Thoracic aorta (tissue), 2 donors: ENCODE measurements around the gene POLN. TPM values are rescaled to one million over a fixed set of nuclear protein-coding genes. Genes with fewer than 3 reads are reported as not detected.

ENCODE experiments used
- ATAC-seq: fragments of 150-250 bp; one replicate; pipeline ENCODE4 v1.8.0; 2017; ENCODE audit warnings: low read depth; ENCODE audit not compliant: insufficient number of reproducible peaks, low FRiP score
- DNase-seq: peaks from one replicate; pipeline ENCODE4 v3.0.0-alpha.2; 2020; ENCODE audit warnings: low spot score
- H3K27ac ChIP-seq, 2 donors: fragments of 200-600 bp; sonication (generic); 1 replicate in 1 of 2; 2 replicates in 1 of 2; pipeline ENCODE4 v1.5.1; 2016; ENCODE audit warnings: mild to moderate bottlenecking in 2 of 2, moderate library complexity in 2 of 2
- H3K27me3 ChIP-seq: fragments of 200-600 bp; sonication (generic); replicated peaks from 2 replicates; pipeline ENCODE4 v1.6.0; 2016; ENCODE audit warnings: mild to moderate bottlenecking; ENCODE audit not compliant: insufficient read depth
- H3K36me3 ChIP-seq: fragments of 200-600 bp; sonication (generic); one replicate; pipeline ENCODE4 v1.5.1; 2016
- H3K4me1 ChIP-seq, 2 donors: fragments of 200-600 bp; sonication (generic); 1 replicate in 1 of 2; 2 replicates in 1 of 2; pipeline versions ENCODE4 v1.5.1 to v1.6.0; 2016; ENCODE audit warnings: low read depth in 2 of 2, mild to moderate bottlenecking in 1 of 2; ENCODE audit not compliant: control insufficient read depth in 1 of 2
- H3K4me3 ChIP-seq: fragments of 200-600 bp; sonication (generic); 2 replicates; pipeline ENCODE4 v1.5.1; 2016; ENCODE audit warnings: mild to moderate bottlenecking
- H3K9me3 ChIP-seq: fragments of 200-600 bp; sonication (generic); 2 replicates; pipeline ENCODE4 v1.5.1; 2016
- total RNA-seq, 2 donors: library from RNA; depleted of rRNA; stranded (reverse); fragments of >200 nt; gene quantifications; one replicate each; pipeline versions ENCODE4 v1.1.0 to v1.2.3, GENCODE V29; 2016
- TF ChIP-seq, protein P1 (sequence below): fragments of 200-600 bp; sonication (generic); IDR thresholded peaks from one replicate; pipeline ENCODE4 v1.5.1; 2019; ENCODE audit warnings: antibody characterized with exemption

Gene POLN
- total RNA-seq, 2 donors from 2014 or later: 3.2 to 3.5 TPM

DNA sequence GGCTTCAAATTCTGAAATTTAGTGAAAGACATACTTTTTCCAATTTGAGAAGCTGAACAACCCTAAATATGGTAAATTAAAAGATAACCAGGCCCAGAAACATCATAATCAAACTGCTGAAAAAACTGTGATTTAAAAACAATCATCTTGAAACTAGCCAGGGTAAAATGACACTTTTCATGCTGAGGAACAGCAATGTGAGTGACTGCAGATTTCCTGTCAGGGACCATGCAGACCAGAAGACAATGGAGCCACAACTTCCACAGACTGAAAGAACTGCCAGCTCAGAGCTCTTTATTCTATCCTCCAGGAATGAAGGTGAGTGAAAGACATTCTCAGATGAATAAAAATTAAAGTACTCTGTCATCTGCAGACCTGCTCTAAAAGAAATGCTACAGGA, 109.5 kb downstream of the POLN start:
- Histone ChIP-seq H3K4me3 (no peak overlapping the region), H3K27me3 (no peaks in the 10 kb centered on the region), H3K4me1 (no peaks in the 10 kb centered on the region), H3K27ac (no peak overlapping the region), H3K9me3 (peaks cover 15% of the 10 kb centered on the region), H3K36me3 (no peaks in the 10 kb centered on the region)
- no peak for DNase-seq
- TF ChIP-seq, protein P1, sequence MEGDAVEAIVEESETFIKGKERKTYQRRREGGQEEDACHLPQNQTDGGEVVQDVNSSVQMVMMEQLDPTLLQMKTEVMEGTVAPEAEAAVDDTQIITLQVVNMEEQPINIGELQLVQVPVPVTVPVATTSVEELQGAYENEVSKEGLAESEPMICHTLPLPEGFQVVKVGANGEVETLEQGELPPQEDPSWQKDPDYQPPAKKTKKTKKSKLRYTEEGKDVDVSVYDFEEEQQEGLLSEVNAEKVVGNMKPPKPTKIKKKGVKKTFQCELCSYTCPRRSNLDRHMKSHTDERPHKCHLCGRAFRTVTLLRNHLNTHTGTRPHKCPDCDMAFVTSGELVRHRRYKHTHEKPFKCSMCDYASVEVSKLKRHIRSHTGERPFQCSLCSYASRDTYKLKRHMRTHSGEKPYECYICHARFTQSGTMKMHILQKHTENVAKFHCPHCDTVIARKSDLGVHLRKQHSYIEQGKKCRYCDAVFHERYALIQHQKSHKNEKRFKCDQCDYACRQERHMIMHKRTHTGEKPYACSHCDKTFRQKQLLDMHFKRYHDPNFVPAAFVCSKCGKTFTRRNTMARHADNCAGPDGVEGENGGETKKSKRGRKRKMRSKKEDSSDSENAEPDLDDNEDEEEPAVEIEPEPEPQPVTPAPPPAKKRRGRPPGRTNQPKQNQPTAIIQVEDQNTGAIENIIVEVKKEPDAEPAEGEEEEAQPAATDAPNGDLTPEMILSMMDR: no peak
- ATAC-seq: no peak

DNA sequence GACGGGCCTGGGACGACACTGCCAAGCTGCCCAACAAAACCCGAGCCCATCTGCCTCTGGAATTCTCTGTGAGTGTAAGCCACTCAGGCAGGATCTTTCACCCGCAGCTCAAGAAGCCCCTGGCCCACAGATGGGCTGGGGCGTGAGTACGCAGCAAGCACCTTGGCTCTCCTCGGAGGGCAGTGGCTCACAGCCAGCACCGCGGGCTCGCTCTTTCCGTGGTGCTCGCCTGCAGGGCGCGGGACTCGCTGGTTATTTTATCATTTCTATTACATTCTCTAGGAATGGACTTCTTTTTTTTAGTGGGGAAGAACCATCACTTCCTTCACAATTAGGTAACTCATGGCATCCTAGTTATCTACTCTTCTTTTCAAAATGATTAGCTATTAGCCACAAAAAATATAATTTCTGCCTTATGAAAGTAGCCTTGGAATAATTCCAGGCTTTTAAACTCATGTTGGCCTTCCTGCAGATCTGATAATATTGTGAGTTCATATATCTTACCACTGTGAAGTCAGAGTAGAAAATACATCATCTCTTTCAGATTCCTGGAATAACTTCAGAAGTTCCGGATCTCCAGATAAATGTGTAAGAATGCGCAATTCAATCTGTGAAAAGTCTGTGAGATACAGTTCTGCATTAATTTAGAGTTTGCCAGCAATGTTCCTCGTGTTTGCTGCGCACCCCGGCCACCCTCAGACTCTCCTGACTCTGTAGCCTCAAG, 114.2 kb downstream of the POLN start:
- H3K27me3 ChIP-seq: no peaks in the 10 kb centered on the region
- TF ChIP-seq, protein P1: no peak
- H3K27ac ChIP-seq: no peak overlapping the region
- no peaks in the 10 kb centered on the region for H3K4me1 ChIP-seq
- ATAC-seq: no peak
- peaks cover 11% of the 10 kb centered on the region for H3K9me3 ChIP-seq
- DNase-seq: no peak
- H3K4me3 ChIP-seq: no peak overlapping the region
- H3K36me3 ChIP-seq: no peaks in the 10 kb centered on the region

GRCh38 chr4:2126309-2127043, 115.4 kb downstream of the POLN start:
- no peaks in the 10 kb centered on the region for H3K9me3 ChIP-seq
- ATAC-seq (no peak), DNase-seq (no peak)
- TF ChIP-seq, protein P1: no peak
- no peak overlapping the region for H3K27ac ChIP-seq
- H3K4me3 ChIP-seq: no peak overlapping the region
- H3K36me3 ChIP-seq: no peaks in the 10 kb centered on the region
- H3K27me3 ChIP-seq: no peaks in the 10 kb centered on the region
- H3K4me1 ChIP-seq: no peaks in the 10 kb centered on the region

DNA sequence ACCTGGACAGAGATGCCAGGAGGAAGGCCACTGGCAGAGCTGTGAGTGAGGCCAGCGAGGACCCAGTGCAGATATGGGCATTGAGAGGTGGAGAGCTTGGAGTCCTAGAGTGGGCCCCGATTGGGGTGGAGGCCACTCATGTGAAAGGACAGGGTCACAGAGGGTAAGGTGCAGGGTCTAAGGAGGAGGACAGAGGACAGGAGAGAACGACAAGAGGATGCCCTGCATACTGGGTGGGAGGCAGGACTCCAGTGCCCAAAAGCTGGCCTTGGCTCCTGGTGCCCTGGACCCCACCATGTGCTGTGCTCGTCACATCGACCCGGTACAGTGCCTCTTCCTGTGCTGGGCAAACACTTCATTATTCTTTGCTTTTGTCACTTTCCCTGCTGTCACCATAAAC, 116.1 kb downstream of the POLN start:
- no peaks in the 10 kb centered on the region for H3K9me3 ChIP-seq
- TF ChIP-seq, protein P1: no peak
- H3K27me3 ChIP-seq: no peaks in the 10 kb centered on the region
- no peaks in the 10 kb centered on the region for H3K4me1 ChIP-seq
- no peak overlapping the region for H3K27ac ChIP-seq
- DNase-seq: no peak
- no peak for ATAC-seq
- H3K36me3 ChIP-seq: no peaks in the 10 kb centered on the region
- H3K4me3 ChIP-seq: no peak overlapping the region

GRCh38 chr4:2125023-2125422, 116.9 kb downstream of the POLN start:
- H3K36me3 ChIP-seq: no peaks in the 10 kb centered on the region
- H3K9me3 ChIP-seq: no peaks in the 10 kb centered on the region
- TF ChIP-seq, protein P1: no peak
- H3K27me3 ChIP-seq: no peaks in the 10 kb centered on the region
- no peak for ATAC-seq
- H3K4me3 ChIP-seq: no peak overlapping the region
- H3K4me1 ChIP-seq: no peaks in the 10 kb centered on the region
- H3K27ac ChIP-seq: no peak overlapping the region
- DNase-seq: no peak
